B cell (primary cell): ENCODE data around the gene CAPN14. TPM values are rescaled to one million over a fixed set of nuclear protein-coding genes. Genes with fewer than 3 reads are reported as not detected.

ENCODE experiments used
- ATAC-seq: fragments of 200-7000 bp; cut with Tn5 transposase; one replicate; pipeline ENCODE4 v1.10.0; 2021; ENCODE audit warnings: low read depth, mild to moderate bottlenecking, moderate number of reproducible peaks, moderate library complexity
- CTCF ChIA-PET: fragments of 350-600 bp; sonication (Branson Sonifier 250); formaldehyde crosslinking; loops from one replicate; lab custom pipeline; 2021; ENCODE audit warnings: antibody characterized with exemption, inconsistent platforms; lab: Charles Lee
- POLR2A ChIA-PET: fragments of 350-600 bp; sonication (Branson Sonifier 250); formaldehyde crosslinking; loops from one replicate; lab custom pipeline; 2021; ENCODE audit warnings: antibody characterized with exemption; lab: Charles Lee
- DNase-seq: peaks from one replicate; pipeline ENCODE4 v3.0.0; 2013
- H2AFZ ChIP-seq: 2 replicates; pipeline ENCODE4 v1.6.1; 2012; ENCODE audit warnings: mild to moderate bottlenecking, low read depth, low read length; ENCODE audit not compliant: insufficient read depth, poor library complexity, severe bottlenecking
- H3K27ac ChIP-seq, 2 donors: 1 replicate in 1 of 2; 2 replicates in 1 of 2; pipeline ENCODE4 v1.5.1; 2012 to 2013; ENCODE audit warnings: low read length in 2 of 2, mild to moderate bottlenecking in 2 of 2, moderate library complexity in 1 of 2
- H3K27me3 ChIP-seq, 4 experiments: fragments of 200-600 bp in 1 of 4; sonication (generic) in 1 of 4; replicated peaks in 1 of 4; 1 replicate in 2 of 4; 2 replicates in 2 of 4; pipeline versions ENCODE4 v1.6.1 to v1.7.0; 2013 to 2016; ENCODE audit warnings: low read length in 3 of 4, mild to moderate bottlenecking in 2 of 4, mixed read lengths in 1 of 4, moderate library complexity in 1 of 4; ENCODE audit not compliant: insufficient read depth in 4 of 4, control insufficient read depth in 3 of 4; ENCODE audit errors: control extremely low read depth in 1 of 4
- H3K36me3 ChIP-seq, 2 experiments: replicated peaks in 1 of 2; 1 replicate in 1 of 2; 2 replicates in 1 of 2; pipeline versions ENCODE4 v1.6.1 to v1.7.1; 2013; ENCODE audit warnings: low read length in 1 of 2; ENCODE audit not compliant: insufficient read depth in 2 of 2, control insufficient read depth in 1 of 2; ENCODE audit errors: control extremely low read depth in 1 of 2, extremely low read depth in 1 of 2
- H3K4me1 ChIP-seq, 2 donors: fragments of 200-600 bp in 1 of 2; sonication (generic) in 1 of 2; 1 replicate in 1 of 2; 2 replicates in 1 of 2; pipeline versions ENCODE4 v1.5.1 to v1.6.1; 2013 to 2017; ENCODE audit warnings: low read length in 2 of 2; ENCODE audit not compliant: control insufficient read depth in 2 of 2, insufficient read depth in 2 of 2
- H3K4me2 ChIP-seq: replicated peaks from 2 replicates; pipeline ENCODE3; 2012; ENCODE audit warnings: mild to moderate bottlenecking, low read depth, low read length; ENCODE audit not compliant: poor library complexity, severe bottlenecking
- H3K4me3 ChIP-seq, 5 experiments: fragments of 200-600 bp in 1 of 5; sonication (generic) in 1 of 5; 1 replicate in 3 of 5; 2 replicates in 2 of 5; pipeline versions ENCODE4 v1.5.1 to v1.7.0; 2011 to 2016; ENCODE audit warnings: low read length in 4 of 5, mild to moderate bottlenecking in 4 of 5, low read depth in 2 of 5, control low read depth in 1 of 5, moderate library complexity in 1 of 5; ENCODE audit not compliant: insufficient read depth in 1 of 5; ENCODE audit errors: control extremely low read depth in 1 of 5, extremely low read depth in 1 of 5
- H3K79me2 ChIP-seq: fragments of 200-600 bp; sonication (generic); one replicate; pipeline ENCODE4 v1.6.0; 2016; ENCODE audit warnings: low read length; ENCODE audit not compliant: control insufficient read depth, insufficient read depth
- H3K9ac ChIP-seq: fragments of 200-600 bp; sonication (generic); 2 replicates; pipeline ENCODE4 v1.6.1; 2017; ENCODE audit warnings: mild to moderate bottlenecking, low read length, moderate library complexity
- H3K9me3 ChIP-seq, 3 donors: one replicate each; pipeline versions ENCODE4 v1.6.1 to v1.7.1; 2013; ENCODE audit warnings: low read length in 2 of 3; ENCODE audit not compliant: control insufficient read depth in 2 of 3, insufficient read depth in 1 of 3; ENCODE audit errors: control extremely low read depth in 1 of 3
- H4K20me1 ChIP-seq: 2 replicates; pipeline ENCODE4 v1.6.0; 2012; ENCODE audit warnings: mild to moderate bottlenecking, low read length; ENCODE audit not compliant: insufficient read depth, control insufficient read depth, poor library complexity, severe bottlenecking
- H3K27ac Mint-ChIP-seq: one replicate; pipeline ENCODE4 v1.8.0; 2021; ENCODE audit warnings: mixed read lengths
- H3K27me3 Mint-ChIP-seq: one replicate; pipeline ENCODE4 v1.8.0; 2021; ENCODE audit warnings: mixed read lengths
- H3K4me1 Mint-ChIP-seq: one replicate; pipeline ENCODE4 v1.8.0; 2021; ENCODE audit warnings: mixed read lengths
- H3K4me3 Mint-ChIP-seq: one replicate; pipeline ENCODE4 v1.8.0; 2021; ENCODE audit warnings: mixed read lengths
- H3K9me3 Mint-ChIP-seq: one replicate; pipeline ENCODE4 v1.8.0; 2022; ENCODE audit warnings: mixed read lengths; ENCODE audit not compliant: insufficient read depth
- CTCF ChIP-seq: fragments of 200-600 bp; IDR thresholded peaks from one replicate; pipeline ENCODE4 v1.8.0; 2022; ENCODE audit warnings: antibody characterized with exemption, mild to moderate bottlenecking
- EZH2 ChIP-seq: IDR thresholded peaks from 2 replicates; pipeline ENCODE4 v1.6.1; 2012; ENCODE audit warnings: borderline replicate concordance, low read depth, mild to moderate bottlenecking, moderate library complexity, low read length; ENCODE audit not compliant: insufficient read depth, poor library complexity, severe bottlenecking
- WGBS: methylation state at CpG from one replicate; pipeline ENCODE4 v1.1.5; 2013; ENCODE audit warnings: missing lambda C conversion rate; ENCODE audit not compliant: insufficient coverage; 5-methylcytosine and 5-hydroxymethylcytosine counted together
- intact Hi-C: fragments of 100-400 bp; cut with micrococcal nuclease; formaldehyde crosslinking; loops from one replicate; pipeline ENCODE4 v1.10.0; 2022
- polyA plus RNA-seq: library from polyadenylated mRNA; depleted of rRNA; stranded (reverse); fragments of >200 nt; gene quantifications from 2 replicates; pipeline ENCODE4 v1.2.3, GENCODE V29; 2012
- total RNA-seq, 2 donors: library from RNA; stranded (reverse); fragments of 120-200 nt in 1 of 2; gene quantifications; 1 replicate in 1 of 2; 2 replicates in 1 of 2; pipeline versions ENCODE4 v1.2.3 to v1.2.4, GENCODE V29; 2013 to 2022

CAPN14 gene
- total and polyA plus RNA-seq, 2 donors (not counting 1 experiment from before 2014, with no cell fraction given): 2.5 to 7.8 TPM

- peaks cover 0 to 6% (median 0%) of the 10 kb centered on the region in 3 donors for H3K9me3 ChIP-seq
- intact Hi-C loops: no loop called here
- POLR2A ChIA-PET: interaction anchor here (1.3 to 2.1 kb wide), 2 partner anchors 14 to 18 kb away, joined by 3 to 4 read pairs; partner anchors contain the start of gene EHD3
- ATAC-seq: no peak
- Mint-ChIP-seq H3K27me3 (no peaks in the 10 kb centered on the region), H3K4me3 (peak overlapping the region; percentile 88), H3K9me3 (no peaks in the 10 kb centered on the region), H3K27ac (peak overlapping the region; percentile 97), H3K4me1 (peaks cover 72% of the 10 kb centered on the region)
- peaks cover 54 to 68% of the 10 kb centered on the region in 2 donors for H3K4me1 ChIP-seq
- peak overlapping the region; percentile 10 for H3K9ac ChIP-seq
- peak overlapping the region; percentile 70 for H3K4me2 ChIP-seq
- H3K4me3 ChIP-seq: peak overlapping the region in 1 of 5 experiments; percentile 35
- no peaks in the 10 kb centered on the region for H3K27me3 ChIP-seq
- no peak overlapping the region for H2AFZ ChIP-seq
- H3K36me3 ChIP-seq: peaks cover 0 to 31% of the 10 kb centered on the region in 2 experiments
- DNase-seq: no peak
- CTCF ChIA-PET: interaction anchor here (0.9 to 2.8 kb wide), 7 partner anchors 17 to 82 kb away, joined by 3 to 12 read pairs (median 4); partner anchors contain the start of gene EHD3
- 81% methylated on average over 5 of the region's 6 CpGs for WGBS
- H3K79me2 ChIP-seq: no peaks in the 10 kb centered on the region
- H3K27ac ChIP-seq: peak overlapping the region; percentile 54 to 56
- H4K20me1 ChIP-seq: no peaks in the 10 kb centered on the region
- no peak for TF ChIP-seq CTCF
- no peak for TF ChIP-seq EZH2
Observed at GRCh38 chr2:31251851-31252250, 34.5 kb upstream of the CAPN14 start.

GRCh38 chr2:31251018-31251417, 33.7 kb upstream of the CAPN14 start:
- no peak for TF ChIP-seq EZH2
- TF ChIP-seq CTCF: no peak
- H3K9ac ChIP-seq: no peak overlapping the region
- Mint-ChIP-seq H3K4me1 (peaks cover 70% of the 10 kb centered on the region), H3K9me3 (no peaks in the 10 kb centered on the region), H3K4me3 (peak overlapping the region; percentile 16), H3K27me3 (no peaks in the 10 kb centered on the region), H3K27ac (peak overlapping the region; percentile 89)
- peak overlapping the region in 1 of 2 donors; percentile 54 for H3K27ac ChIP-seq
- H4K20me1 ChIP-seq: no peaks in the 10 kb centered on the region
- H3K27me3 ChIP-seq: no peaks in the 10 kb centered on the region
- ChIA-PET POLR2A (interaction anchor here (2.1 kb wide), 2 partner anchors 10 to 17 kb away, joined by 4 to 7 read pairs; partner anchors contain the start of gene EHD3), CTCF (interaction anchor here (0.5 to 2.3 kb wide), 4 partner anchors 16 to 1100 kb away, joined by 3 to 7 read pairs (median 3); partner anchors contain the start of gene EHD3)
- WGBS: 69% methylated on average over 3 of the region's 3 CpGs
- H3K36me3 ChIP-seq: peaks cover 0 to 33% of the 10 kb centered on the region in 2 experiments
- H3K4me1 ChIP-seq: peaks cover 46 to 63% of the 10 kb centered on the region in 2 donors
- peaks cover 1% of the 10 kb centered on the region for H3K79me2 ChIP-seq
- peaks cover 0 to 6% (median 0%) of the 10 kb centered on the region in 3 donors for H3K9me3 ChIP-seq
- no peak overlapping the region for H3K4me3 ChIP-seq
- no peak for DNase-seq
- no peak for ATAC-seq
- H2AFZ ChIP-seq: no peak overlapping the region
- peak overlapping the region; percentile 70 for H3K4me2 ChIP-seq
- intact Hi-C loops: no loop called here
